Lower lobe of right lung (tissue), 2 donors: ENCODE data around the gene UBE2F. TPM values are rescaled to one million over a fixed set of nuclear protein-coding genes. Genes with fewer than 3 reads are reported as not detected.
A peak's percentile ranks its signal among the peaks of the same experiment; 100 is the strongest.

ENCODE experiments used
- ATAC-seq, 2 donors: fragments of 200-7000 bp; cut with Tn5 transposase; one replicate each; pipeline ENCODE4 v1.9.1; 2020 to 2022; ENCODE audit warnings: mild to moderate bottlenecking in 2 of 2, moderate library complexity in 2 of 2
- DNase-seq: peaks from one replicate; pipeline ENCODE4 v3.0.0-alpha.2; 2020
- H3K27ac ChIP-seq: fragments of 200-600 bp; one replicate; pipeline ENCODE4 v1.8.0; 2022
- H3K27me3 ChIP-seq: fragments of 200-600 bp; one replicate; pipeline ENCODE4 v1.8.0; 2022; ENCODE audit warnings: low read depth
- H3K36me3 ChIP-seq: fragments of 200-600 bp; one replicate; pipeline ENCODE4 v1.8.0; 2022; ENCODE audit warnings: mild to moderate bottlenecking
- H3K4me1 ChIP-seq: fragments of 200-600 bp; one replicate; pipeline ENCODE4 v1.8.0; 2022
- H3K4me3 ChIP-seq: fragments of 200-600 bp; one replicate; pipeline ENCODE4 v1.8.0; 2022; ENCODE audit warnings: mild to moderate bottlenecking
- H3K9me3 ChIP-seq: fragments of 200-600 bp; one replicate; pipeline ENCODE4 v1.8.0; 2022
- intact Hi-C: fragments of 100-400 bp; cut with DNase I; formaldehyde crosslinking; loops from one replicate; pipeline ENCODE4 v1.11.0; 2022
- total RNA-seq: library from RNA; stranded (reverse); fragmentation: NEBNext Ultra II Directional; extraction: Animal tissue kit (Norgen Biotek cat#: 25700); gene quantifications from one replicate; pipeline ENCODE4 v1.2.1, GENCODE V29; 2021
- TF ChIP-seq, protein P1 (sequence below): fragments of 200-600 bp; IDR thresholded peaks from one replicate; pipeline ENCODE4 v1.8.0; 2022; ENCODE audit warnings: antibody characterized with exemption, mild to moderate bottlenecking
- donor health status: DM: no; HTN: yes; CAD: no; lungs with severe emphysema.

Gene UBE2F
- total RNA-seq, 1 donor from 2014 or later, result 59.5 TPM

GRCh38 chr2:238027058-238027457 lies 60.2 kb downstream of the UBE2F start:
- H3K27ac ChIP-seq, result no peak overlapping the region
- intact Hi-C loops, result no loop called here
- TF ChIP-seq, protein P1, sequence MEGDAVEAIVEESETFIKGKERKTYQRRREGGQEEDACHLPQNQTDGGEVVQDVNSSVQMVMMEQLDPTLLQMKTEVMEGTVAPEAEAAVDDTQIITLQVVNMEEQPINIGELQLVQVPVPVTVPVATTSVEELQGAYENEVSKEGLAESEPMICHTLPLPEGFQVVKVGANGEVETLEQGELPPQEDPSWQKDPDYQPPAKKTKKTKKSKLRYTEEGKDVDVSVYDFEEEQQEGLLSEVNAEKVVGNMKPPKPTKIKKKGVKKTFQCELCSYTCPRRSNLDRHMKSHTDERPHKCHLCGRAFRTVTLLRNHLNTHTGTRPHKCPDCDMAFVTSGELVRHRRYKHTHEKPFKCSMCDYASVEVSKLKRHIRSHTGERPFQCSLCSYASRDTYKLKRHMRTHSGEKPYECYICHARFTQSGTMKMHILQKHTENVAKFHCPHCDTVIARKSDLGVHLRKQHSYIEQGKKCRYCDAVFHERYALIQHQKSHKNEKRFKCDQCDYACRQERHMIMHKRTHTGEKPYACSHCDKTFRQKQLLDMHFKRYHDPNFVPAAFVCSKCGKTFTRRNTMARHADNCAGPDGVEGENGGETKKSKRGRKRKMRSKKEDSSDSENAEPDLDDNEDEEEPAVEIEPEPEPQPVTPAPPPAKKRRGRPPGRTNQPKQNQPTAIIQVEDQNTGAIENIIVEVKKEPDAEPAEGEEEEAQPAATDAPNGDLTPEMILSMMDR, result no peak

DNA sequence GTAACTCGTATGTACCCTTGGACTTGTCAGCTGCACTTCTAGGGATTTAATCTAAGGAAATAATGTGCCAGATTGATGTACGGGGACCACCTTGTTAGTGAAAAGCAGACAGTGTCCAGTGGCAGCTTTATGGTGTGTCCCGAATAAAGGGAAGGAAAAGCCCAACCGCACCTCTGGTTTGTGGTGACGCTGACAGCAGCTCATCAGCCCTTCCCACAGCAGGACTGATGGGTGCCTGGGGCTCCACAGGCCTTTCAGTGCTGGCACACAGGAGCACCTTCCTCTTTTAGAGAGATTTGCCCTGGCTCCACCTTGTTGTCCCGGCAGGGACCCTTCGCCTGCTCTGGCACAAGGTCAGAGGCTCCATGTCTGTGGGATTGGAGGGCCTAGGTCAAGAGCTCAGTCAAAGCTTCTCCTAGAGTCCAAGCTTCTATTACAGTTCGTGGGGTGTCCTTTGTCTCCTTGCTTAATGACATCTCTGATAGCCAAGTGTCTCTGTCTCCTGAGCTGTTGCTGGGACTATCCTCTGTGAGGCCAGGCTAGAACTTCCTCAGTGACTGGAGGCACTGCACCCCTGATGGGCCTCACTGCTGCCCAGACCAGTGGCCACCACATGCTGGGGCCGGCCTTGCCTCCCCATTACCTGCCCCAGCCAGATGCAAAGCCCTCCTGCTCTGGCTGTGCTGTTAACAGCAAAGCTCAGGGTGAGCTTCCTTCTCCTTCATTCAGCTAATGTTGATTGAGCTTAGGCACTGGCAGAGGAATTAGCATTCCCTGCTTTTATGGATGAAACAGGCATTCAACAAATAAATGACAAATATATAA lies 61.0 kb downstream of the UBE2F start:
- intact Hi-C loops, result no loop called here
- H3K4me3 ChIP-seq, result no peak overlapping the region
- H3K9me3 ChIP-seq, result no peaks in the 10 kb centered on the region
- peaks cover 66% of the 10 kb centered on the region for H3K36me3 ChIP-seq
- H3K27ac ChIP-seq, result no peak overlapping the region
- no peak for DNase-seq
- ATAC-seq, result peak in 1 of 2 donors; percentile 21
- H3K4me1 ChIP-seq, result no peaks in the 10 kb centered on the region
- no peaks in the 10 kb centered on the region for H3K27me3 ChIP-seq
- TF ChIP-seq, protein P1, result no peak

More at GRCh38 chr2:238027058-238027457, 60.2 kb downstream of the UBE2F start:
- no peak overlapping the region for H3K4me3 ChIP-seq
- ATAC-seq (no peak), DNase-seq (no peak)
- H3K9me3 ChIP-seq, result no peaks in the 10 kb centered on the region
- no peaks in the 10 kb centered on the region for H3K4me1 ChIP-seq
- H3K36me3 ChIP-seq, result peaks cover 58% of the 10 kb centered on the region
- no peaks in the 10 kb centered on the region for H3K27me3 ChIP-seq

DNA sequence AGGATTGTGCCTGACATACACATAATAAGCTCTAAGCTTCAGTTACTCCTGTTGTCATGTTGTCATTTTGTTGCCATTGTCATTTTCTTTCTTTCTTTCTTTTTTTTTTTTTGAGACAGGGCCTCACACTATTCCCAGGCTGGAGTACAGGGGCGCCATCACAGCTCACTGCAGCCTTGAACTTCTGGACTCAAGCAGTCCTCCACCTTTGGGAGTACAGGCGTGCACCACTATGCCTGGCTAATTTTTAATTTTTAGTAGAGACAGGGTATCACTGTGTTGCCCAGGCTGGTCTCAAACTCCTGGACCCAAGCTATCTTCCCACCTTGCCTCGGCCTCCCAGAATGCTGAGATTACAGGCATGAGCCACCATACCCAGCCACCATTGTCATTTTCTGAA lies 63.0 kb downstream of the UBE2F start:
- Histone ChIP-seq H3K4me1 (no peaks in the 10 kb centered on the region), H3K27me3 (no peaks in the 10 kb centered on the region), H3K27ac (no peak overlapping the region), H3K4me3 (no peak overlapping the region), H3K36me3 (peaks cover 68% of the 10 kb centered on the region), H3K9me3 (no peaks in the 10 kb centered on the region)
- TF ChIP-seq, protein P1, result no peak
- no peak for DNase-seq
- ATAC-seq, result no peak
- intact Hi-C loops, result no loop called here

GRCh38 chr2:238030422-238031155 lies 63.8 kb downstream of the UBE2F start:
- peaks cover 70% of the 10 kb centered on the region for H3K36me3 ChIP-seq
- H3K27me3 ChIP-seq, result no peaks in the 10 kb centered on the region
- H3K4me3 ChIP-seq, result no peak overlapping the region
- no peak for DNase-seq
- no peaks in the 10 kb centered on the region for H3K9me3 ChIP-seq
- H3K27ac ChIP-seq, result no peak overlapping the region
- TF ChIP-seq, protein P1, result no peak
- no peak for ATAC-seq
- intact Hi-C loops, result no loop called here
- no peaks in the 10 kb centered on the region for H3K4me1 ChIP-seq

GRCh38 chr2:238031751-238032150 lies 64.9 kb downstream of the UBE2F start:
- Histone ChIP-seq H3K9me3 (no peaks in the 10 kb centered on the region), H3K4me3 (no peak overlapping the region), H3K27ac (no peak overlapping the region), H3K36me3 (peaks cover 70% of the 10 kb centered on the region), H3K4me1 (no peaks in the 10 kb centered on the region), H3K27me3 (no peaks in the 10 kb centered on the region)
- intact Hi-C loops, result no loop called here
- no peak for DNase-seq
- TF ChIP-seq, protein P1, result no peak
- no peak for ATAC-seq
